Measurements from ENCODE around the gene IL32.
A peak's percentile ranks its signal among the peaks of the same experiment; 100 is the strongest.

IL32 gene

DNA sequence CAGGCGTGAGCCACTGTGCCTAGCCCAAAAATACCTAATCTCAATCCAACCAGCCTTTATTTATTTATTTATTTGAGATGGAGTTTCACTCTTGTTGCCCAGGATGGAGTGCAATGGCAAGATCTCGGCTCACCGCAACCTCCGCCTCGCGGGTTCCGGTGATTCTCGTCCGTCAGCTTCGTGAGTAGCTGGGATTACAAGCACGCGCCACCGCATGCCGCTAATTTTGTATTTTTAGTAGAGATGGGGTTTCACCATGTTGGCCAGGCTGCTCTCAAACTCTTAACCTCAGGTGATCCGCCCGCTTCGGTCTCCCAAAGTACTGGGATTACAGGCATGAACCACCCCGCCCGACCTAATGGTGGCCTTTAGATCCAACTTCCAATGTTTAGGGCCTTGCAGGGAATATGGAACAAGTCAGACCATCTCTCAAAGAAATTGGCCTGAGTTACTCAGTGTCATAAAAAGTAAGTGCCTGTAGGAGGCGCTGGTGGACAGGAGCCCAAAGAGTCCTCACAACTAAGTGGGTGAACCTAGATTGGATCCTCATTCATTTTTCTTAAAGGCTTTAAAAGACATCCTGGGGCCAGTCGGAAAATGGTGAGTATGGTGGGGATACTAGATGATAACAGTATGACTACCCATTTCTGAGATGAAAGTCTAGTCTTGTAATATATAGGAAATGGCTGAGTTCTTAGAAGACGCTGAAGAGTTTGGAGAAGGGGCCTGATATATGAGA is 29.0 kb downstream of the IL32 start:
- DNase-seq, result peak; percentile 59

DNA sequence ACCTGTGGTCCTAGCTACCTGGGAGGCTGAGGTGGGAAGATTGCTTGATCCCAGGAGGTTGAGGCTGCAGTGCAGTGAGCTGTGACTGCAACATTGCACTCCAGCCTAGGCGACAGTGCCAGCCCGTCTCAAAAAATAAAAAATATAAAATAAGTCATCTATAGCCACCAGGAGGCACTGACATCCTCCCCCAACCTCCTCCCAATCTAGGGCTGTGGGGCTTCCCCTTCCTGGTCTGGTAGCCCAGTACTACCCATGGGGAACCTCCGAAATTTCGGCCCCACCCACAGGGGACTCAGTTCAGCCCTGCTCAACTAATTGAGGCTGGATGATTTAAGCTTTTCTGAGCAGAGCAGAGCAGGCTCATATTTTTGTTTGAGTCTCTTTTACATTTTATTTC is 30.4 kb downstream of the IL32 start:
- peak; percentile 65 for DNase-seq

DNA sequence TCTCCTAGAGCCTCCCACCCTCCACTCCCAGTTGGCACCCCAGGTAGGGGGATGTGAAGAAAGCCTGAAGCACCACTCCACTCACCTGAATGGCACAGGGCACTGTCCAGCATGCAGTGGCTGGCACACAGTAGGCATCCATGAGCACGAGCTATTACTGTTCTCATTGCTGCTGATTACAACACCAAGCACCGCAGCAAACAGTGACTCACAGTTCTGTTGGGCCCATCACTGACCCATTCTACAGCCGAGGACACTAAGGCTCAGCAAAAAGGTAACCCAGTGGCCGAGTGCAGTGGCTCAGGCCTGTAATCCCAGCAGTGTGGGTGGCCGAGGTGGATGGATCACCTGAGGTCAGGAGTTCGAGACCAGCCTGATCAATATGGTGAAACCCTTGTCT is 30.9 kb downstream of the IL32 start:
- no peak for DNase-seq

DNA sequence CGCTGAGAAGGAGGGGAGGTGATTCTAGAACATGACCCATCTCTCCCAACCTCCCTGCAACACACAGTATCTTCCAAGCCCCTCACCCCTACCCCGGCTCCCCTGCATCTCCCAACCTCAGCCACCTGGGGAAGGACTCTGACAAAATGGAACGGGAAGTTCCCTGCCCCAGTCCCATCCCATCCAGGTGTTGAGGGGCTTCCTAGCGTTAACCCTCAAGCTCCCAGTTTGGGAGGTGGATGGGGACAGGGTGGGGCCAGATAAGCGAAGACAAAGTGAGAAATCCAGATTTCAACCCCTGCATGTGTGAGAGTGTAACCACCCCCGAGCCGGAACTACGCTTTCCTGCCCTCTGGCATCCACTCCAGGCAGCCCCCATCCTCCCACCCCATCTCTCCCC is 31.8 kb downstream of the IL32 start:
- DNase-seq, result no peak

DNA sequence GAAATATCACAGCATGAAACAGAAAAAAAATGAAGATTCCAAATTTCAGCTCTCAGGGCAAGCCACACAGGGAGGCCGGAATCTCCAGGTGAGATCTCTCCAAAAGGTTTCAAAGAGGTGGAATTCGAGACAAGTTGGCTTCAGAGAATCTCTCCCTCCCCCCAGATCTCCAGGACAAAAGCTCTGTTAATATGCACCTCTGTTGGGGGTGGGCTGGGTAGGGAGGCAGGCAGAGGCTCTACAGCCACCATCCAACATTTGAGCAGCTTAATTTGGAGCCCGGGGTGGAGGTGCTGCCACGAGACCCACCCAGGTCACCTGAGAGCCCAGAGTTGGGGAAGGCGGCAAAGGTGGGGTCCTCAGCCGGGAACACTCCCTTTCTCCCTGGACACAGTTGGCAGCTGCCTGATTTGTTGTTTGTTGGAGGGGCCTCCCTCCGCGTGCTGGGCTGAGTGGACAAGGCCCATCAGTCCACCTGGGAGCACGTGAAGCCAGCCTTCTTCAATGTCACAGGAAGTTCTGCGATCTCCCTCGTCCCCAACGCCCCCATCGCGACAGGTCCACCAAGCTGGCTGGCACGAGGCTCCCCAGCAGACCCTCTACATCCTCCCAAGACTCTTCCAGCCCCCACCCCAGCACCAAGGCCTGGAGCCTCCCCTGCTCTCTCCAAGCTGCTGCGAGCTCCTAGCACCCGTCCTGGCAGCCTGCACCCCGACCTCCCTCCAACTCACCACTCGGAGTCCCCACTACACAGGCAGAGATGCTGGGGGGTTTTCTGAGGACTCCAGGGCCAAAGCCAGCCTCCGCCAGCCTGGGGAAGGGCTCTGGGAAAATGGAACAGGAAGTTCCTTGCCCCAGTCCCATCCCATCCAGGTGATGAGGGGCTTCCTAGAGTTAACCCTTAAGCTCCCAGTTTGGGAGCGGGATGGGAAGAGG is 33.3 kb downstream of the IL32 start, which contains the start of gene ZSCAN10:
ZSCAN10 (minus strand) TSS at position 836 of the 936 bp plus-strand sequence. CDS start 6,357 bp downstream, outside the sequence.
- no peak for DNase-seq

DNA sequence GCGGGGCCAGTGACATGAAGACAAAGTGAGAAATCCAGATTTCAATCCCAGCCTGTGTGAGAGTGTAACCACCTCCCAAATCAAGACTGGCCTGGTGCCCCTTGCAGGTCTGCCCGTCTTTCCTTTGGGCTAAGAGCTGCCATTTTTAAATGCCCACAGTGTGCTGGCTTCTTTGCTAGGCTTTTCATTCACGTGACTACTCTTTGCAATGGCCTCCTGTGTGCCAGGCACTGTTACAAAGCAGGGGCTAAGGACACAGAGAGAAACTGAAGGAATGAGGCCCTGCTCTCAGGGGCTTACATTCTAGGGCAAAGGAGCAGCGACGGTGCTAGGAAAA is 33.9 kb downstream of the IL32 start:
- no peak for DNase-seq

DNA sequence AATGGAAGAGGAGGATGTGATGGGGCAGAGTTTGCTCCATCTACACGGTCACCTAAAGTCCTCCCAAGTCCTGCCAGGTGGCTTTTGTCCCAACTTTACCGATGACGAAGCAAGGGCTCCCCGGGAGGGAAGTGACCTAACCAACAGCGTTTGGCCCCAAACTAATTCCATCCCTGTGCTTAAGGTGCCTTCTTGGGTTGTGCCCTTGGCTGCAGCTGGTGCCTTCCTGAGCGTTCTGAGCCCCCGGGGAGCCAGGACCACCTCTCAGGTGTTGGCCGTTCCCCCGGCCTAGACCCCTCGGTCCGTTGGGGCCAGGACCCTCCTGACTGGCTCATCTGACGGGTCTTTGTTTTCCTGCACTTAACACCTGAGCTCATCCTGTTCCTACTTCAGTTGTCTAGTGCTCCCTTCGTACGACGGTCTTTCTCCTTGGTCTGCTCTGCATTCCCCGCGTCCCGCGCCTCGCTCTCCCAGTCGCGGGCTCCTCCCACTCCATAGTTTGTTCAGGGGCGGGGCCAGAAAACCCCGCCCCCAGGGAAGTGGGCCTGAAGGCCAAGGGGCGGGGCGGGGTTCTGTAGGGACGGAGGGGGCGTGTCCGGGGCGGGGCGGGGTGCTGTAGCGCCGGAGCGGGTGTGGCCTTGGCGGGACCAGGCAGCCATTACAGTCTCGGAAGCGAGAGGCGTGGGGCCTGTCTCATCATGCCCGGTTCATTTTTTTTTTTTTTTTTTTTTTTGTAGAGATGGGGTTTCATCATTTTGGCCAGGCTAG is 34.5 kb downstream of the IL32 start:
- DNase-seq, result peak; percentile 92

DNA sequence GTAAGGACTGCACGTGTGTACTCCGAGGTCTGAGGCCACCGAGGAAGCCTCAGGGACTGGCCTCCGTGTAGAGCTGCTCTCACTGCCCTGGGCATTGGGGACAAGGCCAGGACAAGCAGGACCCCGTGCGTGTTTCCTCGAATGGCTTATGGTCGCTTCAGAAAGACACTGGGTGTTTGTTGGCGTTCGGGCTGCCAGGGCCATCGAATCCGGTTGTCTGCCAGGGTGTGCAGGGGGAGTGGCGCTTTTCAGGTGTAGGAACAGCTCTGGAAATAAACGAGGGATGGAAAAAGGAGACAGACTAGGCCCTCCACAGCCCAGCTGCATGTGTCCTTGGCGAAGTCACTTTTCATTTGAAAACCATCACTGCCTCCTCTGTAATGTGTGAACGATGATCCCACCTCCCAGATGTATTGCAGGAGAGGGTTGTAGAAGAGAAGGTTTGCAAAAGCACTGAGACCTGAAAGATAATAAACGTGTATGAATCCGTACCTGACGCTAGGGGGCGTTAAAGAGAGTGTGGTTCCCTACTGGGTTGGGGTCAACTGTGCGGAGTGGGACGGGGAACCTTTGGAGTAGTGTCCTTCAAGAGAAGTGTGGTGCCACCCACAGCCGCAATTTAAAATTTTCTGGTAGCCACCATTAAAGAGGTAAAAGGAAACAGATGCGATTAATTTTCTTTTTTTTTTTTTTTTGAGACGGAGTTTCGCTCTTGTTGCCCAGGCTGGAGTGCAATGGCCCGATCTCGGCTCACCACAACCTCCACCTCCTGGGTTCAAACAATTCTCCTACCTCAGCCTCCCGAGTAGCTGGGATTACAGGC is 35.8 kb downstream of the IL32 start:
- DNase-seq, result peak; percentile 48

DNA sequence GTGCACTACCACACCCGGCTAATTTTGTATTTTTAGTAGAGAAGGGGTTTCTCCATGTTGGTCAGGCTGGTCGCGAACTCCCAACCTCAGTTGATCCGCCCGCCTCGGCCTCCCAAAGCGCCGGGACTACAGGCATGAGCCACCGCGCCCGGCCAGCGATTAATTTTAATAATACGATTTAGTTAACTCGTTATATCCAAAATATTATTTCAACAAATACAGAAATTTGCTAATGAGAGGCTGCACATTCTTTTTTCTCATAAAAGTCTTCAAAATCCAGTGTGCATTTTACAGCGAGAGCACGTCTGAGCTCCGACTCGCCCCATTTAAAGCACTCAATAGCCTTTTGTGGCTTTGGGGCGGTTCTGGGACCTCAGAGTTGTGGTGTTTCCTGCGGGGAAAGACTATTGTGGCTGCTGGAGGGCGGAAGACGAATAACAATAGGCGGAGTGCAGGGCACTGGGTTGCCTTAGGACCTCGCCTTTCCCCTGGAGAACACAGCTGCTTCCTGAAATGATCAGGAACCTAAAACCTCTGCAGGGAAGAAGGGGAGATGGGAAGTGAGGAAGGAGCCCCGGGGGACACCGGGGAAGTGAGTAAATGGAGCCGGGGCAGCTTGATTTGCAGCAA is 36.5 kb downstream of the IL32 start:
- peak; percentile 25 for DNase-seq

DNA sequence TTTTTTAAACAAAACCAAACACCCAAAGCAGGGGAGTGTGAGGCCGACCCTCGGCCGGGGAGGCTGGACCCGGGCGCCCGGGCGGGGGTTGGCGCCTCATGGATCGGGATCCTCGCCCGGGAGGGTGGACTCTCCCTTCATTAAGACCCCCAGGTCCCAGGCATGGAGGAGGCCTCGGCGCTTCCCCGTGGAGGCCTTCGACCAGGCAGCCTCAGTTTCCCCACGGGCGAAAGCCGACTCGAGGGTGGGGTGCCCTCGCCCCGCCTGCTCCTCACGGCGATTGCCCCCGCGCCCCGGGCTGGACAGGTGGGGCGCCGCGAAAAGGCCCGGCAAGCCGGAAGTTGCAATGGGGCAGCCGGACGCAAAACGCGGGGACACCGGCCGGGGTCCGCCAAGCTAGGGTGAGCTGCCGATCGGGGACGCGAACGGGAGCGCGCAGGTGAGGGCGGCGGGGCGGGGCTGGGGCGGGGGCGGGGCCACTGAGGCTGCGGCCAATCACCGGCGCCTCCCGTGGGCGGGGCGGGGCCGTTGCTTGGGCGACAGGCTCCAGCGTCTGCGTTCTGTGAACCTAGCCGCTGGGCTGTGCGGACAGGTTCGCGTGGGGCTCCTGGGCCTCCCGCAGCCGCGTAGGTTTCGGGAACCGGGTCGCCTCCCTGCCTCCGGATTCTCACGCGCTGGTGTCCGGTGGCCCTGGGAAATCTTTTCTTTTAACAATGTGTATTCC is 40.9 kb downstream of the IL32 start:
- peak; percentile 91 for DNase-seq

DNA sequence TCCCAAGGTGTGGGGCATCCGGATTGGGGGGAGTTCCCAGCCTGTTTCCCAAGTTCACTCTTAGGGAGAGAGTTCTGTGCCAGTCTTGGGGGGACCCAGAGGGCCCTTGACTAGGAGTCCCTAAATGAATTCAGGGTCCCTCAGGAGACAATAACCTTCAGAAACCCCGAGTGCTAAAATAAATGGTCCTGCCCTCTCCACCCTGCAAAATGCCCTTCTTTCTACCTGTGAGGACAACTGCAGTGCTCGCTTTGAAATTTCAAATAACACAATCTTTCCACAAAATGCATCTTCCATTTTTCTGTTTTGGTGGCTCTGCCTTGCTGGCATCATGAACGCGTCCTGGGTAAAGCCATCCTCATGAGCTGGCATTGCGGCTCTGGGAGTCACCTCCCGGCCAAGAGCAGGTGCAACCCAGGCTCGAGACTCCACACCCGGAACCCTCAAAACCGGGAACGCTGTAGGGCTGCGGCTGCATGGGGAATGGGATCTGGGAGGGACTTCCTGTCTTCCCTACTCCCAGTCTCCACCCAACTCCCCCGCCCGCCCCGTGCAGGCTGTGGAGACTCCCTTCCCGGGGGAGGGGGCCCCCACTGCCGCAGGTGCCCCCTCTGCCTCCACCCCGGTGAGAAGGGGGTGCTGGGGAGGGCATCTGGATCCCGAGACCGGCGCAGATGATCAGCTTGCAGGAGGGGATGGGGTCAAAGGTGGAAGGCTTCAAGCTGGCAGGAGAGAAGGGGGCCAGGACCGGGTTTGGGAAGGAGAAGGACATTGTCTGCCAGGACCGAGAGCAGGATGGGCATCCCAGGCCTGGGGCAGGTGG is 46.8 kb downstream of the IL32 start, which contains the start of gene ZNF205:
ZNF205 (plus strand) TSS at position 529 of the 823 bp plus-strand sequence. CDS start 845 bp downstream, outside the sequence.
- no peak for DNase-seq

DNA sequence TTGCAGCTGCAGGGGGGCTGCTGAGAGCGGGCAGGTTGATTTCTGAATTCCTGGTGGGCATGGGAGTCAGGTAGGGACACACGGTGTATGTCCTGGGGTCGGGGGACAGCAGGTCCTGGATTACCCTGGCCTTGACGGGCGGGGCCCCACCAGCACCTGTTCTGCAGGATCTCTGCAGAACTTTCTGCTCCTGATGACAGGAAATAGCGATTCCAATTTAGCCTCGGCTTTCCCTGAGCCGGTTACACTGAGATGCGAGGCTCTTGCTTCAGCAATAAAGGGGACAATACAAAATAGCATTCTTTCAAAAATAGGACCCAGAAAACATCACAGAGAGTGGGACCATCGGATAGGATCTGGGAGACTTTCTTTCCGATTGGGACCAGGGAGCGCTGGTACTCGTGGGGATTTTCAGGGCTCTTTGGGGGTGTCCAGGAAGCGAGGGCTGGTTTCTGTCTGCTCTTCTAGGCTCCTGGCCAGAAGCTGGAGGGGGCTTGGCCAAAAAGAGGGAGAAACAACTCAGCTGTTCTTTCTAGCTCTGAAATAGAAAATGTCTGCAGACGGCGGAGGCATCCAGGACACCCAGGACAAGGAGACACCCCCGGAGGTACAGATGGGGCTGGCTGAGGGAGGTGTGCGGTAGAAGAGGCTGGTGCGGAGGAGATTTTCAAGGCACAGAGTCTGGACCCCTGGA is 47.6 kb downstream of the IL32 start:
- no peak for DNase-seq

DNA sequence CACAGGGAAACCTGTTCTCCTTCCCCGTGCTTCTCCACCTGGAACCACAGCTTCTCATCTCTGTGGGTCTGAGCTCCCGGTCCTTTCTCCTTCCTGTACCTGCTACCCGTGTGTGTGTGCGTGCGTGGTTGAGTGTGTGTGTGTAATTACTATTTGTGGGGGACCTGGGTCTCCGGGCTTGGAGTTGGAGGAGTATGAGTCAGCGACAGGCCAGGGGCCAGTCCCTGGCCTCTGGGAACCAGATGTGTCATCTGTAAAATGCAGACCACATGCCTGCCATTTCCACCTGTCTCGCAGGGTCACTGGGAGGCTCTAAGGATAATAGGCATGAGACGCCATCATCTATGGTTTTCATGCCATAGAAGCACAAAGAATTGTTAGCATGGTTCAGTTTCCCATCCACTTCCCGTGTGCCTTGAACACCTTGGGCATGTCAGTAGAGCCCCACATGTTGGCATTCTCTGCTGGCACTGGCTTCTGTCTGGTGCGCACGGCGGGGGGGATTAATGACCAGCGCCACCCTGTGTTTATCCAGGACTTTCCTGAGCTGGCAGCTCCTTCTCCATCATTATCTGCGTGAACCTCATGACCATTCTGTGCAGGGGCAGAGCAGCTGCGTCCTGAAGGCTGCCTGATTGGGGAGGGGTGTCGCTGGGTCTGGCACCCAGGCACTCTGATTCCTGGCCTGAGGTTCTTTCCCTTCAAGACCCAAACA is 48.5 kb downstream of the IL32 start:
- no peak for DNase-seq

DNA sequence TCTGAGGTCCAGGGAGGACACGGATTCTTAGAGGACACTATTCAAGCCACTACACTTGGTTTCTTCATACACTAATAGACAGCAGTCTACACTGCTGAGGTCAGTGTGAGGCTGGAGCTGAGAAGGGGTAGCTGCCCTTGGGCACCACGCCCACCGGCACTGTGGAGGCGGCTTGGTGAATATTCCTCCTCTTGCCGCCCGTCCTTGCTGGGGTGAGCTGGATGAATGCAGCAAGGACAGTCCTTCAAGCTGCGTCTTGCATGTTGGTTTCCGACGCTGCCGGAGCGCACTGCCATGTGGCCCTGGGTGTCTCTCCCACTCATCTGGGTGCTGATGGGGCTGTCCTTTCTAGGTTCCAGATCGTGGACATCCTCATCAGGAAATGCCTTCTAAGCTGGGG is 49.6 kb downstream of the IL32 start:
- no peak for DNase-seq

DNA sequence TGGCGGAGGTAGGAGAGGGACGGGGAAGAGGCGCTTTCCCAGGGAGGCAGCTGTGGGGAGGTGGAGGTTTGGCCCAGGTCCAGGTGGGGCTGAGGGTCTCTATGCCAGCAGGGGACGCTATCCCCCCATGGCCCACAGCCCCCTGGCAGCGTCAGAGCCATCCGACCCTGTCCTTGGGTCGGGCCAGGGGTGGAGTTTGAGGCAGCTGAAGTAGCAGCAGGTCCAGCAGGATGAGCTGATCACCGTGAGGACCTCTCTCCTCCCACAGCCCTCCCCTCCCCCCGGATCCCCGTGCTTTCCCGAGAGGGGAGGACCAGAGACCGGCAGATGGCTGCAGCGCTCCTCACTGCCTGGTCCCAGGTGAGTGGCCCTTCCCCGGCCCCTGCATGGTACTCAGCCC is 50.1 kb downstream of the IL32 start:
- DNase-seq, result no peak

DNA sequence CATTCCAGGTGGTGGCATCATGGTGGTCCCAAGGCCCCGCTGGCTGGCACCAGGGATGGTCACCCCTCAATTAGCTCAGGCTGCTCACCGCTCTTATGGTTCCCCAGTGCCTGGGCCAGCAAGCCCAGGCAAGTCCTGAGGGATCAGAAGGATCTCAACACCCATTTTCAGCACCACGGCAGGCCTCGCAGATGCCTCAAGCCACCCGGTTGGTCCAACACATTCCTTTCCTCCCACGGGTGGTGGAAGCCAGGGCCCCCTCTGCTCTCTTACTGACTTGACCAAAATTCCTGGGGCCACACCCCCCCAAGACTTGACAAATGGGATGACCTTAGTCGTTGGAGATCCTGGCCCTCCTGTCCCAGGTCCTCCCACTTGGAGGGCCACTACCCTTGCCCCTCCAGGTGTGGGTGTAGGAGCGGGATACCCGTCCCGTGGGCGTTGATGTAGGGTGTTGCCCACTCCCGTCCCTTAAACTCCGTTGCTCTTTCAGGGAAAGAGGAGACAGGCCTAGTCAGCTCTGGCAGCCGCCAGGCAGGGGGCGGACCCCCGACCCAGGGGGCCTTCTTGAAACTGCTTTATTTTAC is 52.9 kb downstream of the IL32 start:
- no peak for DNase-seq

DNA sequence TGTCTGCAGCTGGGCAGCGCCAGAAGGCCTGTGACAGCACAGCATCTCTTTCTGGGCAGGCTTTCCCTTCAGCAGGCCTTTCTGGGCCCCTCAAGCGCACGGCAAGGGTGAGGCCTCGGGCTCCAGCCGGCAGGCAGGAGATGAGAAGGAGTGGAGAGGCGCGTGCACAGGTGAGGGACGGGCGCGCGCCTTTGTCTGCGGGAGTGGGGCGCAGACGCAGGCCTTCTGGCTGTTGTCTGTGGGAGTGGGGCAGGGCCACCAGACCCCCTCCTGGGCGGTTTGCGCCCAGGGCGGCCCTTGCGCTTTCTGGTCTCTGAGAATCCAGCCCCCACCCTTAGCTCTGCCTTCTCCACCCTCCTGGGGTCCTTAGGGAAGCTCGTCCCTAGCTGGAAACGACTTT is 53.4 kb downstream of the IL32 start:
- DNase-seq, result no peak
